Measurements from ENCODE around the gene CADM2.
"Not testable (repeated sequence)": the region's sequence is repeated elsewhere in the genome, so short reads cannot be mapped to it uniquely, and the experiment has no call there.

Gene CADM2

DNA sequence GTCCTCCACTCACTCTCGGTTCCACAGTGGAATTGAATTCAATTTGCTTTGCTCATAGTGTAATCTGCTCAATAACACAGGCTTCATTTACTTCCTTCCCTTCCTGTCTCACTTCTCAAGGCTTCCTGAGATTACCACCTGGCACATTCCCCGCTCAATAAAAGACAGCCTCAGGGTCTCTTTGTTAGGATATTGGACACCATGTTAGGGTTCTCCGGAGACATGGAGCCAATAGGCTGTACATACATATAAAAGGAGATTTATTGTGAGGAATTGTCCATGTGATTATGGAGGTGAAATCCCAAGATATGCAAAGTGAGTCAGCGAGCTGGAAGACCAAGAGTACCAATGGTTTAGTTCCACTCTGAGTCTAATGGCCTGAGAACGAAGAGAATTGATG lies 974.5 kb downstream of the CADM2 start:
- DNase-seq (ENCODE audit: low read depth, low spot score) = no peak

GRCh38 chr3:85935171-85935570 lies 976.4 kb downstream of the CADM2 start:
- DNase-seq (ENCODE audit: low read depth, low spot score) = no peak

GRCh38 chr3:85939074-85939482 lies 980.3 kb downstream of the CADM2 start:
- no peak for DNase-seq (ENCODE audit: low read depth, low spot score)

DNA sequence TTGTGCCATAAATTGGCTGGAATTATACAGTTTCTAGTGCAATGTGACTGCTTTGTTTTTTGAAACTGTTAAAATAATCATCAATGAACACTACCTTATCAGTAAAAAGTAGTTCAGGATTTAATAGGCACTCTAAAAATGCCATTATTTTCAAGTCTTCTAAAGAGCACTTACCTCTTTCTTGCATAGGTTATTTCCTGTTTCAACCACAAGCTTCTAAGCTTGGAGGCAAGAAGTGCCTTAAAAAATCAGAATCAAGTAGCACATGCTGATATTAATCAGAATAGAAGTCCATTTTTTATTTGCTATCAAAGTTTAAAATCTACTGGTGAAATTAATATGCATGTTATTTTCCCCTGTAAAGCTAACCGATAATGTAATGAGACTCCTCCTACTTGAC lies 991.6 kb downstream of the CADM2 start:
- no peak for DNase-seq (ENCODE audit: low read depth, low spot score)

DNA sequence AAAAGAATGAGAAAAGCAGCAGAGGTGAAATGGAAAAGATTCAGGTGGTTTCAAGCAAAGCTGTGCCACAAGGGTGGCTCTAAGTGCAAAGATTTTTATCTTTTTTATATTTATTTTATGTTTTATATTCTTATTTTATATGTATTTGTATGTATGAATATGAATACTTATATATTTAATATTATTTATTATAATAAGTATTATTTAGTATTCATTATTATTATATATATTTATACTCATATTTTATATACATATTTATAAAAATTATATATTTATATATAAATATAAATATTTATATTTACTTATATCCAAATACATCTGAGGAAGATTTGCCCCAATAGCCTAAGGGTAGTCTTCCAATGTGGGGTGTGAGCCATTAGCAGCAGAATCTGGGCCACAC lies 1002.0 kb downstream of the CADM2 start:
- DNase-seq (ENCODE audit: low read depth, low spot score) = no peak

DNA sequence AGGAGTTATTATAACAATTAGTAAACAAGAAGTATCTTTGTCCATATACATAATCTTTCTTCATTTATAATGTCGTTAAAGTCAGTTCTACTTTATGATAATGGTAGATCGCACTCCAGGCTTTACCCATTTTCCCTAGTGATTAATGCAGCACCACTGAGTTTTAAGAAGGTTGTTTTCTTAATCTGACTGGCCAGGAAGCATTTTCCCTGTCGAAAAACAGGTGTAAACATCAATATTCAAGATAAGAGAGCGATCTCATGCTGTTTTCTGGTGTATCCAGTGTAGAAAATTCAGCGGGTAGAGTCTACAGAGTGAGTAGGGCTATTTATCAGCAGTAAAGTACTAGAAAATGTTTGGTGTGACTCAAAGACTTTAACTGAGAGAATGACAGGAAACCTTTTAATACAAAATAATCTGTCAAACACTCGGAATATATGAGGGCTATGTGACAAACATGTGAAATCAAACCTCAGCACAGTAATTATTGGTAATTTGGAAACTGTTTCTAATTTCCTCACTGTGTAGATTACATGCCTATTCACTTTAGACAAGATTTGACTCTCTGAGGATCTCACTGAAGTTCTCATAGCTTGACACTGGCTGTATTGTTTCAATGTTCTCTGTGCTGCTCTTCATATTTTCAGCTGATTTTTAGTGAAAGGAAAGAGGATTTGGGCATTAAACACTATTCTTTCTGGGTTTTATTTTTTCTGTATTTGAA lies 1019.0 kb downstream of the CADM2 start:
- no peak for DNase-seq (ENCODE audit: low read depth, low spot score)

DNA sequence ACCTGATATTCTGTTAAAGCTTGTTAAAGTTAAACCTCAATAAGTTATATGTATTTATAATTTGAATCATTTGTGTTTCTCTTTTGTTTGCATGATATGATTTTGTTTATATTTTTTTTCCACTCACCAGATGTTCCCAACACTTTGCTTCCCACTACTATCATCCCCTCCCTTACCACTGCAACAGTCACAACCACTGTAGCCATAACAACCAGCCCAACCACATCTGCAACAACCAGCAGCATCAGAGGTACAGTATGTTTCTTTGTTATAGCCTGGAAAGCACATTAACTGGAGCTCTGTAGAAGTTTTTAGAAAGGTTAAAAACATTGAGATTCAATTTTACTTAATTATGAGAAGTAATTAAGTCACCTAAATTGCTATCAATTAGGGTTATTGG lies 1020.2 kb downstream of the CADM2 start:
- no peak for DNase-seq (ENCODE audit: low read depth, low spot score)

DNA sequence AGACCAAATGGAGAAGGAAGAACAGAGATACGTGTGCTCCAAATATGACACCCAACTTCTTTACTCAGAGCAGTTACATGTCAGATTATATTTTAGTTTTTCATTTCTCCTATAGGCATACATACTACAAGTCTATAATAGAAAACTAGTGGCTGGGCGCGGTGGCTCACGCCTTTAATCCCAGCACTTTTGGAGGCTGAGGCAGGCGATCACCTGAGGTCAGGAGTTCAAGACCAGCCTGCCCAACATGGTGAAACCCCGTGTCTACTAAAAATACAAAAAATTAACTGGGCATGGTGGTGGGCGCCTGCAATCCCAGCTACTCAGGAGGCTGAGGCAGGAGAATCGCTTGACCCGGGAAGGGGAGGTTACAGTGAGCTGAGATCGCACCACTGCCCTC lies 1030.8 kb downstream of the CADM2 start:
- DNase-seq (ENCODE audit: low read depth, low spot score) = not testable (repeated sequence)

- no peak for DNase-seq (ENCODE audit: low read depth, low spot score)
These were observed 1070.8 kb downstream of the CADM2 start for GRCh38 chr3:86029590-86029989.

- no peak for DNase-seq (ENCODE audit: low read depth, low spot score)
These were observed 1079.1 kb downstream of the CADM2 start for GRCh38 chr3:86037916-86038315.

- DNase-seq (ENCODE audit: low read depth, low spot score) = no peak
These were observed 1087.8 kb downstream of the CADM2 start for GRCh38 chr3:86046436-86047136.

DNA sequence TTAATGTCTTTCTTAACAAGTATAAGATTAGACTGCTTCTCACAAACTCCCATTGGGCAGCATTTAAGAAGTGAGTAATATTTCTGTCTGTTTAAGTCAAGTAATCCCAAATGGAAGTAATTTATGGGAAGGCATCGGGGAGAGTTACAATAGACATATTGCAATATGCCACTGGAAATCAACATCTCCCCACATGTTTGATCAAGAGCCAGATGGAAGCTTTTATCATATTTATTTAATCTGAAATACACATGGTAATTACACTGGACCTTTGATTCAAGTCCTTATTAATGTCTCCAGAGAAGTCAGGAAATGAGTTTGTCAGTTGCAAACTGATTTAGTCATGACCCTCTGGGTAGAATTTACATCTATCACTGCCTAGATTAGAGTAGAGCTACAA lies 1088.4 kb downstream of the CADM2 start:
- no peak for DNase-seq (ENCODE audit: low read depth, low spot score)

DNA sequence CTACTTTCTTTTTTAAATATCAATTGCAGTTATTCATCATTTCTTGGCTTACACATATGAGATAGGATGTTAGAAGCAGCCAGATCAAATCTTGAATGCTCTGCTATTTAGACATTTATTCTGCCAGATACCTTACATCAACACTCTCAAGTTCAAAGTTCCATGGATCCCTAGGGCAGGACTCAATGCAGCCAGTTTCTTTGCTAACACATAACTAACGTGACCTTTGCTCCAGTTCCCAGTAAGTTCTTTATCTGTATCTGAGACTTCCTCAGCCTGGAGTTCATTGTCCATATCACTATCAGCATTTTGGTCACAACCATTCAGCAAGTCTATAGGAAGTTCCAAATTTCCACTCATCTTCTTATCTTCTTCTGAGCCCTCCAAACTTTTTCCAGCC lies 1092.3 kb downstream of the CADM2 start:
- no peak for DNase-seq (ENCODE audit: low read depth, low spot score)

- no peak for DNase-seq (ENCODE audit: low read depth, low spot score)
These were observed 1097.2 kb downstream of the CADM2 start for GRCh38 chr3:86056032-86056431.

GRCh38 chr3:86056962-86057361 lies 1098.2 kb downstream of the CADM2 start:
- no peak for DNase-seq (ENCODE audit: low read depth, low spot score)

GRCh38 chr3:86073799-86074198 lies 1115.0 kb downstream of the CADM2 start:
- DNase-seq (ENCODE audit: low read depth, low spot score) = no peak

DNA sequence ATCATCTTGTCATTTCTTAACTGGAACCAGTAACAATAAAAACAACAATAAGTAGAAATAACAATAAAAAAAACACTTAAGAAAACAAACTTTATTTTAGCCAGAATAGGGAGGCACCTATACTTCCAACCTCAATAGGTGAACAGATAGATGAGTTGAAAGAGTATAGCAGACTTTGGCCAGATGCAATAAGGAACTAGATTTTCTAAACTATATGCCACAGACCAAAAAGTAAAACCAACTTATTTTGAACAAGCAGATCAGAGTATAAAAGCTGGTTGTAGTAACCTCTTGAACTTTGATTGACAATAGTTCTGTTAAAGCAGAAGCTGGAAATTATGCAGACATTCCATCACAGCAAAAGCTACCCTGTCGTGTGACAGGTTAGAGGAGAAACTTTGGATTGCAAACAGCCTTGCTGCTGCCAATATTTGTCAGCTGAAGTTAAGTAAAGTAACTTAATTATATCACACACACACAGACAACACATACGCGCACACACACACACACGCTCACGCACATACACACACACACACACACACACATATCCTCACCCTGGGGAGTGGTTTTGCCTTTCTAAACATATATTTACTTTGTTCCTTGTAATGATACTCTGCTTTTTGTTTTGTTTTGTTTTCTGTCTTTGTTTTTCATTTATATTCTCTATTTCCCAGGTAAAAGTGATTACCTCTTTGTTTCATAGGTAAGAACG lies 1128.5 kb downstream of the CADM2 start:
- no peak for DNase-seq (ENCODE audit: low read depth, low spot score)

DNA sequence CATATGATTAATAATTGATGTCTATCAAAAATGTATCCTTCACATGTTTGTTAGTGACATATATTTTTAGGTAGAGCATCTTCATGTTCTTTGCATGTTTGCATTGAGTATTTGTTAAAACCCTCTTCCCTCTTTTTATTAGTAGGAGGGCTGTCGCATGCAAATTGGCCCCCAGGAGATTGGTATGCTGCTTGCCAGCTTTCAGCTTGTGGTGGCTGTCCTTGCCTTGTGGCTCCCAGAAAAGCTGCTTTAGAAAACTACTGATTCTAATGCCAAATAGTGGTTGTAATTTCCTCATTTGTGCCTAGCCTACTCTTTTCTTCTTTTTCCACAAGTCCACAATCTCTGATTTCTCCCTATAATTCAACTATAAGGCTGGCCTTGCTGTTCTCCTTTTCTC lies 1145.4 kb downstream of the CADM2 start:
- DNase-seq (ENCODE audit: low read depth, low spot score) = no peak

DNA sequence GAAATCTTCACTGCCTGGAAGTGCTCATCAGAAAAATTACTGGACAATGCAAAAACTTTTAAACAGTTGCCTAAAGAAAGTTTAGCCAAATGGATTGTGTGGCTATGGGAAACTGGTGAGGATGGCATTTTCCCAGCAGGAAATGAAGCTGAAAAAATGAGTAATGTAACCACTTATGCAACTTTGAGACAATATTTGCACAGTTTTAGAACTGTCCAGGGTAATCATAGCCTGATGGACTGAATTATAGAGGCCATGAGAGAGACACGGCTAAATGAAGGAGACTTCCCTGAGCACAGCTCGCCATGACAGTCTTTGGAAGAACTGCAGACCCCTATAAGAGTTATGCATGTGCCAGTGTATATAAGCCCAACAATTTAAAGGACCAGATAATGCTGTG lies 1150.6 kb downstream of the CADM2 start:
- DNase-seq (ENCODE audit: low read depth, low spot score) = no peak
